Activated naive CD4-positive, alpha-beta T cell treated with anti-CD3 and anti-CD28 coated beads for 36 hours (primary cell): Measurements from ENCODE around the gene RBM18. TPM values are rescaled to one million over a fixed set of nuclear protein-coding genes. Genes with fewer than 3 reads are reported as not detected.

Experiments
- CTCF ChIA-PET: fragments of 350-600 bp; sonication (Branson Sonifier 250); formaldehyde crosslinking; loops from one replicate; lab custom pipeline; 2021; ENCODE audit warnings: antibody characterized with exemption; lab: Charles Lee
- DNase-seq: peaks from one replicate; pipeline ENCODE4 v3.0.0-alpha.2; 2020
- H3K27ac Mint-ChIP-seq: one replicate; pipeline ENCODE4 v1.8.0; 2021; ENCODE audit warnings: mild to moderate bottlenecking, mixed read lengths
- H3K27me3 Mint-ChIP-seq: one replicate; pipeline ENCODE4 v1.8.0; 2021; ENCODE audit warnings: low read depth, mixed read lengths
- H3K36me3 Mint-ChIP-seq: one replicate; pipeline ENCODE4 v1.8.0; 2021; ENCODE audit warnings: low read depth, mixed read lengths
- H3K4me1 Mint-ChIP-seq: one replicate; pipeline ENCODE4 v1.8.0; 2021; ENCODE audit warnings: low read depth, mixed read lengths
- H3K4me3 Mint-ChIP-seq: one replicate; pipeline ENCODE4 v1.8.0; 2021; ENCODE audit warnings: mild to moderate bottlenecking, moderate library complexity, mixed read lengths
- H3K9me3 Mint-ChIP-seq: one replicate; pipeline ENCODE4 v1.8.0; 2021; ENCODE audit warnings: mixed read lengths
- intact Hi-C: fragments of 100-400 bp; cut with micrococcal nuclease; formaldehyde crosslinking; loops from one replicate; pipeline ENCODE4 v1.15.1; 2023
- total RNA-seq, 2 experiments: library from RNA; stranded (reverse); gene quantifications; one replicate each; pipeline ENCODE4 v1.2.3, GENCODE V29; 2021

The RBM18 gene, protein sequence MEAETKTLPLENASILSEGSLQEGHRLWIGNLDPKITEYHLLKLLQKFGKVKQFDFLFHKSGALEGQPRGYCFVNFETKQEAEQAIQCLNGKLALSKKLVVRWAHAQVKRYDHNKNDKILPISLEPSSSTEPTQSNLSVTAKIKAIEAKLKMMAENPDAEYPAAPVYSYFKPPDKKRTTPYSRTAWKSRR
- total RNA-seq: 10 to 100 TPM; 25.8 to 25.9 TPM

DNA sequence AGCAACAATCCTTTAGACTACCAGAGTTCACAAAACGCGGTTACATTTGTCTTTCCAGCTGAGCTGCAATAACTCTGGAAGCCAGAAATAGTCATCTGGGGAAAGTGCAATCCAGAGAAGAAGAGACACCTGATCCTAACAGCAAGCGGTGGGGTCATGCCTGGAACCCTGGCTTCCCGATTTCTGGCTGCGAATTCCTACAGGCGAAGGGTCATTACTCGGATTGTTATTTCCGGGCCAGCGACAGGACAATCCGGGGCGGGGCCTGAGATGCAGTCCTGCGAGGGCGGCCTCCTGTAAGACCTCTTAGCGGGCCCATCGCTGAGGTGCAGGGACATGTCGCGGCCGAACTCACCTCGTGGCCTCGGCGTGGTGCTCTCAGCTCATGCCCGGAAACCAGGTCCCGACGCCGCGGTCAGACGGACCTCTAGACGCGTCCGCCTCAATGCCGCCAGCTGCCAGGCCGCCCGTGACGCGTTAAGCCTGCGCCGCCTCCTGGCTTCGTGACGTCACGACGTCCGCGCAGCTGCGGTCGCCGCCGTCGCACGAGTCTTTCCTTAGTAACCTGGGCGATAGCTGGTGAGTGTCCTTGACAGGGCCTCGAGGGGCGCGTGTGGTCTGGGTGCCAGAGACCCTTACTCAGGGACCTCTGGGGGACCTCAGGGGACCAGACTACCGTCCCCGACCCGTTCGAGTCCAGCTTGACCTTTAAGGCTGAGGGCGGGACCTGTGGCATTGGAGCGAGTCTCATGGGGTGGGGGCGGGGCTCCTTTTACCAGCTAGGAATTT lies at the start of gene RBM18, which contains the start of gene MRRF:
Gene RBM18 (minus strand): TSS at position 481 of the 789 bp plus-strand sequence. CDS start 3,348 bp downstream, outside the sequence.
Gene MRRF (plus strand): TSS at position 523 of the 789 bp plus-strand sequence. CDS start 6,010 bp downstream, outside the sequence.
- H3K4me3 Mint-ChIP-seq: peak within 1 kb of the TSS; percentile 97
- H3K27me3 Mint-ChIP-seq: no peaks in the 10 kb centered on the region
- CTCF ChIA-PET: interaction anchor here (0.8 to 1.7 kb wide), 6 partner anchors 16 to 639 kb away, joined by 3 to 5 read pairs (median 3); partner anchors contain the start of genes MORN5 and NDUFA8
- peak; percentile 90 for DNase-seq
- intact Hi-C loops: loop anchor here (1.0 to 2.0 kb wide), 5 partner anchors 82 to 667 kb away; partner anchors contain the start of genes MORN5, NDUFA8, TTLL11 and ZBTB26
- H3K27ac Mint-ChIP-seq: peak within 1 kb of the TSS; percentile 96
- no peaks in the 10 kb centered on the region for H3K9me3 Mint-ChIP-seq
- H3K36me3 Mint-ChIP-seq: peaks cover 15% of the 10 kb centered on the region
- peaks cover 42% of the 10 kb centered on the region for H3K4me1 Mint-ChIP-seq

DNA sequence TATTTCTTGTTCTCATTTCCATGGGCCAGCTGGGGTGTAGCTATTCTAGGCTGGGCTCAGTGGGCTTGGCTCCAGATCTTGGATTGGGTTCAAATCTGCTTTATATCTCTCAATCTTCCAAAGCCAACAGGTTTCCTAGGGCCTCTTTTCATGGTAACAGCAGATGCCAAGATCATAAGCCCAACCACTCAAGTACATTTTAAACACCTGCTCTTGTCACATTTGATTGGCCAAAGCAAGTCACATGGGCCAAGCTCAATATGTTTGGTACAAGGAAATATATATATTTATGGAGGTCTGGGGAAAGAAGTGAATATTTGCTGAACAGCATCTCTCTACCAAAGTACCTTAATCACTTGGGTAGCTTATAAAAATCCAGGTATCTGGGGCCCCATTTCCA lies 49.5 kb upstream of the RBM18 start:
- no peak overlapping the region for H3K4me3 Mint-ChIP-seq
- H3K4me1 Mint-ChIP-seq: no peaks in the 10 kb centered on the region
- no peaks in the 10 kb centered on the region for H3K27me3 Mint-ChIP-seq
- intact Hi-C loops: no loop called here
- no peak overlapping the region for H3K27ac Mint-ChIP-seq
- H3K9me3 Mint-ChIP-seq: no peaks in the 10 kb centered on the region
- peaks cover 34% of the 10 kb centered on the region for H3K36me3 Mint-ChIP-seq
- DNase-seq: no peak
- CTCF ChIA-PET: no interaction called here

DNA sequence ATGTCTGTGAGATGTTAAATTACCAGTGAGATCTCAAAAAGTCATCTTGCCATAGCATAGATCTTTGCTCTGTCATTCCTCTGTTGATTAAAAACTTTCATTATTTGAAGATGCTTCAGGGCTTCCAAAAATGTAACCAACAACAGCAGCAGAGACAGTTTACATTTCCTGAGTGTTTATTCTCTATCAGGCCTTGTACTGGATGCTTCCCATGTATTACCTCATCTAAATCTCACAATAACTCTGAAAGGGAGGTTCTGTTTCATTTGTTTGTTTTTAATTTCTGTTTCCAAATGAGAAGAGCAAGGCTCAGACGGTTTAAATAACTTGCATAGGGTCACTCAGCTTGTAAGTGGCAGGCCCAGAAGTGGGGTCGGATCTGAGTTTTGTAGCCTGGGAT lies 45.2 kb upstream of the RBM18 start:
- Mint-ChIP-seq H3K9me3 (no peaks in the 10 kb centered on the region), H3K4me3 (no peak overlapping the region), H3K36me3 (peaks cover 35% of the 10 kb centered on the region), H3K4me1 (no peaks in the 10 kb centered on the region), H3K27ac (no peak overlapping the region), H3K27me3 (no peaks in the 10 kb centered on the region)
- intact Hi-C loops: no loop called here
- no peak for DNase-seq
- CTCF ChIA-PET: no interaction called here

DNA sequence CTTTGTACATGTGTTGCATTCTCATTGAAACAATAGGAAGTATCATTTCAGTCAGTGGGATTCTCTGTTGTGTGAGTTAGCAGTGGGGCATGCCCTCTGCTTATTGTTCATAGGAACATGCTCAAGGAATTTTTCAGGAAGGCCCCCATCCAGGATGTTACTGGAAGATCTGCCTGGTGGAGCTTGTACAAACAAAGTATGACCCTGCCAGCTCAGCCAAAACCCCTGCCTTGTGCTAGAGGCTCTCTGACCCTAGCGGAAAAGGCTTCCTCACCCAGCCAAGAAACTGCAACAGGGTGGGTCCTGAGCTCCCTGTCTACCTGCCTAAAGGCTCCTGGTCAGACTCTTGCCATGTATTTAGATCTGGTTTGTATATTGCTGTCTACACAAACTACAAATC lies 43.3 kb upstream of the RBM18 start:
- no peak overlapping the region for H3K27ac Mint-ChIP-seq
- H3K27me3 Mint-ChIP-seq: no peaks in the 10 kb centered on the region
- H3K36me3 Mint-ChIP-seq: peaks cover 30% of the 10 kb centered on the region
- H3K4me1 Mint-ChIP-seq: no peaks in the 10 kb centered on the region
- no peaks in the 10 kb centered on the region for H3K9me3 Mint-ChIP-seq
- CTCF ChIA-PET: interaction anchor here (0.9 kb wide), 1 partner anchor 200 kb away, joined by 3 read pairs; no protein-coding TSS in a partner anchor
- no peak overlapping the region for H3K4me3 Mint-ChIP-seq
- DNase-seq: no peak
- intact Hi-C loops: no loop called here

DNA sequence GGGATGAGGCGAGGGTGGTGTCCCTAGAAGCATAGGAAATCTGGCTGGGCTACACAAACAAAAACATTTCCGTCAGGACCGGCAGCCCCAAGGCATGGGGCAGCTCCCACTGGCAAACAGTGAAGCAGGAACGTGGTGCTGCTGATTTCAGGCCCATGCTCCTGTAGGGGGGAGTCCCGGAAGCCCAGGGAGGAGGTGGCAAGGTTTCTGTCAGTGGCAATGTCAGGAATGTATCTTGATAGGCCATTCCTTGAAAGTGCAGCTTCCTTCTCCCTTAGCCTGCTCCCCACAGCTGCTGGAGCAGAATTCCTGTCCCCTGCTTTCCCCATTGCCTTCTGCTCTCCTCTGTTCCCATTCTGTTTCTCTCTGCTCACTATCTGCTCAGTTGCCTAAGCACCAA lies 42.4 kb upstream of the RBM18 start:
- Mint-ChIP-seq H3K4me1 (no peaks in the 10 kb centered on the region), H3K9me3 (no peaks in the 10 kb centered on the region), H3K4me3 (no peak overlapping the region), H3K27me3 (no peaks in the 10 kb centered on the region), H3K36me3 (peaks cover 28% of the 10 kb centered on the region), H3K27ac (no peak overlapping the region)
- DNase-seq: no peak
- CTCF ChIA-PET: interaction anchor here (0.9 kb wide), 1 partner anchor 199 kb away, joined by 3 read pairs; no protein-coding TSS in a partner anchor
- intact Hi-C loops: no loop called here

DNA sequence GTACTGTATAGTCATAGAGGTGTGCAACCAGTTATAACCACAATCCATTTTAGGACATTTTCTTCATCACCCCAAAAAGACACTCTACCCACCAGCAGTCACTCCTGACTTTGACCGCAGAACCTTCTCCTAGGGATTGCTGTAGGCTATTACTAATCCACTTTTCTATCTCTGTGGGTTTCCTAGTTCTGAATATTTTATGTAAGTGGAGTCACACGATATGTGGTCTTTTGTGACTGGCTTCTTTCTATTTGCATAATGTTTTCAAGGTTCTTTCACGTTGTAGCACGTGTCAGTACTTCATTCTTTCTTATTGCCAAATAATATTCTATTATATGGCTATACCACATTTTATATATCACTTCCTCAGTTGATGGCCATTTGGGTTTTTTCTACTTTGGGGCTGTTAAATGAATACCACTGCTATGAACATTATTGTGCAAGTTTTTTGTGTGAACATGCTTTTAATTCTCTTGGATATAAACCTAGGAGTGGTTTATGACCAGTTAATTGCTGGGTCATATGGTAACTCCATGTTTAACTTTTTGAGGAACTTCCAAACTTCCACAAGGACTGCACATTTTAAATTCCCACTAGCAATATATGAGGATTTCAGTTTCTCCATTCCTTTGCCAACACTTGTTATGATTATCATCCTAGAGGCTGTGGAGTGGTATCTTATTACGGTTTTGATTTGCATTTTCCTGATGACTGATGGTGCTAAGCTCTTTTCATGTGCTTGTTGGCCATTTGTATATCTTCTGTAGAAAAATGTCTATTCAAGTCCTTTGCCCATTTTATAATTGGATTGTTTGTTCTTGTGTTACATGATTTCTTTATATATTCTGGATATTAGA lies 37.8 kb upstream of the RBM18 start:
- intact Hi-C loops: no loop called here
- CTCF ChIA-PET: no interaction called here
- no peaks in the 10 kb centered on the region for H3K27me3 Mint-ChIP-seq
- no peaks in the 10 kb centered on the region for H3K9me3 Mint-ChIP-seq
- H3K27ac Mint-ChIP-seq: no peak overlapping the region
- no peaks in the 10 kb centered on the region for H3K4me1 Mint-ChIP-seq
- DNase-seq: no peak
- H3K36me3 Mint-ChIP-seq: peaks cover 29% of the 10 kb centered on the region
- H3K4me3 Mint-ChIP-seq: no peak overlapping the region

DNA sequence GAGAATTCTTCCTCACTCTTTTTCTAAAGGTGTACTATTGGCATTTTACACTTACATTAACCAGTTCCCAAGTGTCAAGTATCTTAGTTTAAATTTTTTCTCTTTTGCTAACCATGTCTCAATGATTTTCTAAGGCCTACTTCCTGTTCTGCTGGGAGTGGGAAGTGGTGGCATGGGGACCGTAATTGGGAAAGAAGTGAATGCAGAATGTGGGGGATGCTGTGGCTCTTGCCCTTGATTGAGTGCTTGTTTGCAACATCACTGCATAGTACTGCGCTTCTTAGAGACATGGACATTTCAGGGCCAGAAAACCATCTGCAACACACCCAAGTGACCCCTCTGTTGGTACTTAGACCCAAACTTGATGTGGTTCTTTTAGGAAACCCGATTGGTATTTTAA lies 32.9 kb upstream of the RBM18 start:
- CTCF ChIA-PET: interaction anchor here (0.6 kb wide), 1 partner anchor 24 kb away, joined by 3 read pairs; no protein-coding TSS in a partner anchor
- Mint-ChIP-seq H3K27ac (no peak overlapping the region), H3K36me3 (peaks cover 38% of the 10 kb centered on the region), H3K4me3 (no peak overlapping the region), H3K27me3 (no peaks in the 10 kb centered on the region), H3K9me3 (no peaks in the 10 kb centered on the region), H3K4me1 (no peaks in the 10 kb centered on the region)
- intact Hi-C loops: no loop called here
- no peak for DNase-seq

DNA sequence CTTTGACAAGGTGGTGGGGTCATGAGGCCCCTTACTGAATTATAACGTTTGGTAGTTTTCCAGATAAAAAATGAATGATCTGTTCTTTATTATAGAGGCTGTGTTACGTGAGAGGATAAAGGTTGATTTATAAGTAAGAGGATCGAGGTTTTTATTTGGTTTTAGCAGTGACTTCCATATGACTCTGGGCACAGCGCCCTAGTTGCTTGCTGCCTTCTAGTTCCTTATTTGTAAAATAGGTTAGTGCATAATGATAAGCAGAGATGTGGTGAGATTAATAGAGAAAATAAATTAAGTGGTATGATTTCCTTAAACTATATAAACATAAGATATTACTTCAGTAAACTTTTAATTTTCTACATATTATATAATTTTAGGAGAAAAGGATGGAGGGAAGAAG lies 29.9 kb upstream of the RBM18 start:
- Mint-ChIP-seq H3K4me3 (no peak overlapping the region), H3K27me3 (no peaks in the 10 kb centered on the region), H3K36me3 (peaks cover 41% of the 10 kb centered on the region), H3K9me3 (no peaks in the 10 kb centered on the region), H3K27ac (no peak overlapping the region), H3K4me1 (no peaks in the 10 kb centered on the region)
- no peak for DNase-seq
- intact Hi-C loops: no loop called here
- CTCF ChIA-PET: no interaction called here

DNA sequence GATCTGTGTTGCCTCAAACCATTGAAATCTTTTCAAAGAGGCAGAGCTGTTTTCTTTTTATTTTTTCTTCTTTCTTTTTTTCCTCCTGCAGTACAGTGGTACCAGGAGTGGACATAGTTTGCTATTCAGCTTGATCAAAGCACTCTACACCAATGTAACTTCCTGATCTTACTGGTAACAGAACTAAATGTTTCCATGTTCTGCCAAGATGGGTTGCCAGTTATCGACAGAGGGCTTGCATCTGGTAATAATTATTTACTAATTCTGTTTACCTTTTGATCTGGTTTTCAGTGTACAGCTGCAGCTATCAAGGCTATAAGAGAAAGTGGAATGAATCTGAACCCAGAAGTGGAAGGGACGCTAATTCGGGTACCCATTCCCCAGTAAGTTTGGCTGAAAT lies 26.8 kb upstream of the RBM18 start:
- H3K27me3 Mint-ChIP-seq: no peaks in the 10 kb centered on the region
- CTCF ChIA-PET: interaction anchor here (1.1 kb wide), 1 partner anchor 193 kb away, joined by 3 read pairs; no protein-coding TSS in a partner anchor
- no peaks in the 10 kb centered on the region for H3K9me3 Mint-ChIP-seq
- H3K27ac Mint-ChIP-seq: no peak overlapping the region
- intact Hi-C loops: no loop called here
- peaks cover 50% of the 10 kb centered on the region for H3K36me3 Mint-ChIP-seq
- H3K4me3 Mint-ChIP-seq: no peak overlapping the region
- no peaks in the 10 kb centered on the region for H3K4me1 Mint-ChIP-seq
- no peak for DNase-seq

DNA sequence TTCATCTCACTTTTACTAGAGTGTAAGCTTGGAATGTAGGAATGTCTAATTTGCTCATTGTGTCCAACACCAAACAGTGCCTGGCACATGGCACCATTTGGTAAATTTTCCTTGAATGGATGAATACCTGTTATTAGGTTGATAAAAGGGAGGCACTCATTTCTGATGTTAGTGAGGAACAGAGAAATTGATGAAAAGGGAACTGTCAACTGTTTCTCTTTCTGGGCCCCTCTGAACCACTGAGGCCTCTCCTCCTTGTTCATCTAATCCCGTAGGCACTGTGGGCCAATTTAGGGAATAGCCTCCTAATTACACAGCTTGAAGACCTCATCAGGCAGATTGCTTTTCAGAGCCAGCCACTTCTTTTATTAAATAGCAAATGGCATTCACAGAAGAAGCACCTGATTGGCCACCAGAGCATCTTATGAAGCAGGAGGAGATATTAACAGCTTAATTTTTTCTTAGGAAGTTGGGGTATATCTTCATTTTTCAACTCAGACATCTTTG lies 22.6 kb upstream of the RBM18 start:
- CTCF ChIA-PET: interaction anchor here (1.0 kb wide), 1 partner anchor 160 kb away, joined by 3 read pairs; no protein-coding TSS in a partner anchor
- H3K36me3 Mint-ChIP-seq: peaks cover 43% of the 10 kb centered on the region
- H3K4me1 Mint-ChIP-seq: no peaks in the 10 kb centered on the region
- DNase-seq: no peak
- intact Hi-C loops: no loop called here
- no peaks in the 10 kb centered on the region for H3K9me3 Mint-ChIP-seq
- H3K27me3 Mint-ChIP-seq: no peaks in the 10 kb centered on the region
- no peak overlapping the region for H3K27ac Mint-ChIP-seq
- no peak overlapping the region for H3K4me3 Mint-ChIP-seq

DNA sequence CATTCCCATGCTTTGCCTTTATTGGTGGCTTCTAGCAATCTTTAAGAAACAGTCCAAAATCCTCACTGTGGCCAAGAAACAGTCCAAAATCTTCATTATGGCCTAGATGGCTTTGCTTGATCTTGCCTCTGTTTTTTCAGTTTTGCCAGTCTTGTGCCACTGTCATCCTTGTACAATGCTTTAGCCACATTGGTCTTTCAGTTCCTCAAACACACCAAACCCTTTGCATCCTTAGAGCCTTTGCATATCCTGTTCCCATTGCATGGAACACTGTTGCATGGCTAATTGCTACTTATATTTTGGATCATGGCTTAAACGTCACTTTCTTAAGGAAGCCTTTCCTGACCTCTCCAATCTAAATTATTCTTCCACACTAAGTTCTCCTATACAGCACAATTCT lies 22.1 kb upstream of the RBM18 start:
- no peaks in the 10 kb centered on the region for H3K27me3 Mint-ChIP-seq
- no peak for DNase-seq
- H3K4me3 Mint-ChIP-seq: no peak overlapping the region
- peaks cover 45% of the 10 kb centered on the region for H3K36me3 Mint-ChIP-seq
- H3K27ac Mint-ChIP-seq: no peak overlapping the region
- H3K9me3 Mint-ChIP-seq: no peaks in the 10 kb centered on the region
- intact Hi-C loops: no loop called here
- CTCF ChIA-PET: no interaction called here
- peaks cover under 1% of the 10 kb centered on the region for H3K4me1 Mint-ChIP-seq

DNA sequence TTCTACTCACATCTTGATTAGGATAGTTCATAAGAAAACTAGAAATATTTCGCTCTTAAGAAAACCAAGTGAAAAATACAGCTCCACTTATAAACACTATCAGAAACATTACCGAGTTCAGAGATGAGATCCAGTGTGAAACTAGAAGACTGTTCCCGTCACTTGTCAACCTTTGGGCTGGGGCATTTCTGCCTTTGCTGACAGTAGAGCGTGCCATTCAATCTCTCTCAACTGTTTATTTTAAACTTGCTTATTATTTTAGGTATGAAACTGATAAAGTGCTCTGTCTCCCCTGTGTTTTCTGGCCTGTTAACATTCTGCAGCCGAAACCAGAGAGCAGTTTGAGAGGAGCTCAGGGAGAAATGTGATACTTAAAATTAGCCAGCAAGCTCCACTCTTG lies 16.7 kb upstream of the RBM18 start:
- H3K4me1 Mint-ChIP-seq: peaks cover 5% of the 10 kb centered on the region
- no peaks in the 10 kb centered on the region for H3K27me3 Mint-ChIP-seq
- peaks cover 4% of the 10 kb centered on the region for H3K9me3 Mint-ChIP-seq
- DNase-seq: no peak
- no peak overlapping the region for H3K4me3 Mint-ChIP-seq
- peaks cover 57% of the 10 kb centered on the region for H3K36me3 Mint-ChIP-seq
- H3K27ac Mint-ChIP-seq: no peak overlapping the region
- intact Hi-C loops: no loop called here
- CTCF ChIA-PET: no interaction called here
